Measurements from ENCODE around the gene PCSK6. TPM values are rescaled to one million over a fixed set of nuclear protein-coding genes. Genes with fewer than 3 reads are reported as not detected.

PCSK6 gene
- total and polyA plus RNA-seq, 7 donors: 2.9 to 10.3 (median 6.4) TPM

DNA sequence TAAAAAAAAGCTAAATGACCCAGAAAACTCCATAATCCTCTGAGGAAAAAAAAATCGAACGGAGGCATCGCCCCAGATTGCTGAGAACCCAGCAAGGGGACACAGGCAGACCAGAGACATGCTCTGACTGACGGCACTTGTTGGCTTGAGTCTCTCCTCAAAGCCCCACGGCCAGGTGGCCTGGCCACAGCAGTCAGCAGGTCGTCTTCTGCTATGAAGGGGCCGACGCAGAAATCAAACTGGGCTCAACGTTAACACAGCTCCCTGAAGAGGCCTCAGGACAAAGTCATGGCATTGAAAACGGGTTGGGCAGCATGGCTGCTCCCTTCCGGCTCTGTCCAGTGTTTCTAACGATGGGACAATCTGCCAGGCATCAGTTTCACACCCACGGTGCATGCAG lies 17.5 kb downstream of the PCSK6 start:
- Histone ChIP-seq H3K27ac (no peak overlapping the region), H3K9me3 (no peaks in the 10 kb centered on the region), H3K36me3 (no peaks in the 10 kb centered on the region), H3K27me3 (no peaks in the 10 kb centered on the region), H3K4me3 (no peak overlapping the region), H3K4me1 (peaks cover 0 to 4% (median 0%) of the 10 kb centered on the region in 4 donors)
- 83 to 84% methylated on average over 13 of the region's 13 CpGs for WGBS, 2 donors
- intact Hi-C loops (cut with DNase I): no loop called here
- TF ChIP-seq POLR2A (IDR thresholded peaks at IDR 0.05) (no peak), POLR2AphosphoS5 (IDR thresholded peaks at IDR 0.05) (no peak), EP300 (IDR thresholded peaks at IDR 0.05) (no peak), CTCF (IDR thresholded peaks at IDR 0.05) (no peak)
- DNase-seq: no peak

GRCh38 chr15:101470548-101471239 lies 18.8 kb downstream of the PCSK6 start:
- WGBS, 2 donors: 90 to 93% methylated on average over 15 of the region's 15 CpGs
- peaks cover 0 to 4% (median 0%) of the 10 kb centered on the region in 4 donors for H3K4me1 ChIP-seq
- no peaks in the 10 kb centered on the region for H3K36me3 ChIP-seq
- DNase-seq: no peak
- intact Hi-C loops (cut with DNase I): no loop called here
- H3K27ac ChIP-seq: no peak overlapping the region
- TF ChIP-seq POLR2A (IDR thresholded peaks at IDR 0.05): no peak
- TF ChIP-seq EP300 (IDR thresholded peaks at IDR 0.05): no peak
- no peak for TF ChIP-seq POLR2AphosphoS5 (IDR thresholded peaks at IDR 0.05)
- no peak for TF ChIP-seq CTCF (IDR thresholded peaks at IDR 0.05)
- H3K27me3 ChIP-seq: no peaks in the 10 kb centered on the region
- H3K9me3 ChIP-seq: no peaks in the 10 kb centered on the region
- H3K4me3 ChIP-seq: no peak overlapping the region

DNA sequence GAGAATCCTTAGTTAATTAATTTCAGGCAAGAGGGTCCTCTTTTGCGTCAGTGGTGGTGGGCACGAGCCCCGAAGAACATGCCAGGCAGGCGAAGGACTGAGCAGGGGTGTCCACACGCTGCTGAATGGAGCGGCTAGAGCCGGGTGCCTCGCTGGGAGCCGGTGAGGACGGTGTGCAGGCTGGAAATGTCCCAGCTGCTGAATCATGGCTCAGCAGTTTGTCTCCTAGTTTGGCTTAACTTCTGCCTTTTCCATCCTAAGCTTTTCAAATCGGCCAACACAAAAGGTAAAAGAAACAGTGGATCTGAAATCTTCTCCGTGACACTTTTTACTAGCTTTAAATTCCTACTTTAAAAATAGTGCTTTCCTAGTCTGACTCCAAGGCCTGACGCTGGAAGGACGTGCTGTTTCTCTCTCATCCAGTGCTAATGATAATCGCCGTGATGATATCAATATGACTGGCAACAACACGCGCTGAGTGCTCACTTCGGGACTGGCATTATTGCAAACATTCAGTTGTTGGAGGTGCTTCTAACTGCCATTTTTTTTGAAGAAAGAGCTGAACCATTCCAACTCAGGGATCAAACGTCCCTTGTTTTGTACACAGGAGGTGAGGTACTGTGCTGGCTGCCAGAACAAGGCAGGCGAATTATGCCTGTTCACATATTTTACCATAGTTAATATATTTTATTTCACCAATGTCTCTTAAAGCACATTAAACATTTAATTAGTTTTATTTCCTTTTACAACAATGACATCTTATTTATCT lies 19.8 kb downstream of the PCSK6 start:
- H3K27ac ChIP-seq: peak overlapping the region in 1 of 4 donors; percentile 8
- TF ChIP-seq POLR2A (IDR thresholded peaks at IDR 0.05) (no peak), EP300 (IDR thresholded peaks at IDR 0.05) (no peak), POLR2AphosphoS5 (IDR thresholded peaks at IDR 0.05) (no peak), CTCF (IDR thresholded peaks at IDR 0.05) (no peak)
- 79 to 85% methylated on average over 21 of the region's 21 CpGs for WGBS, 2 donors

DNA sequence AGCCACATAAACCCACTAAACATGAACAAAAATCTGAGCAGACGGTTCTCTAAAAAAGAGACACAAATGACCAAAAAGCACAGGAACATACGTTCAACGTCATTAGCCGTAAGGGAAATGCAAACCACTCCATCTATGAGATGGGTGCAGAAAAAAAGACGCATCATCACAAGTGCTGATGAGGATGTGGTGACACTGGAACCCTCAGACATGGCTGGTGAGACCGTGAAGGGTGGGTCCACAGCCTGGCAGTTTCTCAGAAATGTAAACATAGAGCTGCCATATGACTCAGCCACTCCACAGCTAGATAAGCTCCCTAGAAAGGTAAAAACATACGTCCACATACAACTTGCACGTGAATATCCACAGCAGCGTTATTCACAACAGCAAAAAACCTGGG lies 23.3 kb downstream of the PCSK6 start:
- Histone ChIP-seq H3K9me3 (no peaks in the 10 kb centered on the region), H3K27ac (no peak overlapping the region), H3K36me3 (no peaks in the 10 kb centered on the region), H3K4me1 (peaks cover 0 to 4% (median 0%) of the 10 kb centered on the region in 4 donors), H3K27me3 (peaks cover 0 to 3% (median 0%) of the 10 kb centered on the region in 3 donors), H3K4me3 (no peak overlapping the region)
- WGBS, 2 donors: 93% methylated on average over 9 of the region's 9 CpGs
- TF ChIP-seq EP300 (IDR thresholded peaks at IDR 0.05): no peak
- no peak for TF ChIP-seq POLR2AphosphoS5 (IDR thresholded peaks at IDR 0.05)
- no peak for TF ChIP-seq POLR2A (IDR thresholded peaks at IDR 0.05)
- TF ChIP-seq CTCF (IDR thresholded peaks at IDR 0.05): no peak
- intact Hi-C loops (cut with DNase I): no loop called here
- DNase-seq: no peak

More for the DNA sequence above, 19.8 kb downstream of the PCSK6 start:
- Histone ChIP-seq H3K27me3 (peaks cover 0 to 2% (median 0%) of the 10 kb centered on the region in 3 donors), H3K4me3 (no peak overlapping the region), H3K4me1 (peaks cover 0 to 4% (median 0%) of the 10 kb centered on the region in 4 donors), H3K9me3 (no peaks in the 10 kb centered on the region), H3K36me3 (no peaks in the 10 kb centered on the region)
- DNase-seq: peak; percentile 52
- intact Hi-C loops (cut with DNase I): no loop called here

Measured in sigmoid colon (tissue), 7 donors.